Neural crest cell (in vitro differentiated cells): ENCODE results near the gene MIEN1. TPM values are rescaled to one million over a fixed set of nuclear protein-coding genes. Genes with fewer than 3 reads are reported as not detected.
A peak's percentile ranks its signal among the peaks of the same experiment; 100 is the strongest.
"Not testable (repeated sequence)": the region's sequence is repeated elsewhere in the genome, so short reads cannot be mapped to it uniquely, and the experiment has no call there.

Experiments used
- DNase-seq: peaks from one replicate; pipeline ENCODE4 v3.0.0; 2021; ENCODE audit warnings: low read depth, mixed read lengths, low spot score
- H3K27ac Mint-ChIP-seq: one replicate; pipeline ENCODE4 v1.8.0; 2021; ENCODE audit warnings: mild to moderate bottlenecking, mixed read lengths; ENCODE audit not compliant: unreplicated experiment
- H3K27me3 Mint-ChIP-seq: 2 replicates; pipeline ENCODE4 v1.8.0; 2021; ENCODE audit warnings: low read depth, mild to moderate bottlenecking, mixed read lengths
- H3K36me3 Mint-ChIP-seq: 2 replicates; pipeline ENCODE4 v1.8.0; 2021; ENCODE audit warnings: low read depth, mild to moderate bottlenecking, mixed read lengths
- H3K4me1 Mint-ChIP-seq: 2 replicates; pipeline ENCODE4 v1.8.0; 2021; ENCODE audit warnings: mixed read lengths
- H3K4me3 Mint-ChIP-seq: one replicate; pipeline ENCODE4 v1.8.0; 2021; ENCODE audit warnings: mild to moderate bottlenecking, mixed read lengths
- H3K9me3 Mint-ChIP-seq: 2 replicates; pipeline ENCODE4 v1.8.0; 2021; ENCODE audit warnings: mixed read lengths
- CTCF ChIP-seq: fragments of 200-600 bp; sonication (generic); conservative IDR thresholded peaks from 2 replicates; pipeline ENCODE4 v1.5.0; 2021; ENCODE audit warnings: antibody characterized with exemption, mild to moderate bottlenecking
- total RNA-seq: library from RNA; stranded (reverse); gene quantifications from 2 replicates; pipeline ENCODE4 v1.2.1, GENCODE V29; 2021

The MIEN1 gene
- total RNA-seq, 1 donor from 2014 or later: 35.6 TPM

- no peak for DNase-seq
- no peaks in the 10 kb centered on the region for H3K36me3 Mint-ChIP-seq
- H3K27ac Mint-ChIP-seq: no peak overlapping the region
- H3K9me3 Mint-ChIP-seq: no peaks in the 10 kb centered on the region
- no peak overlapping the region for H3K4me3 Mint-ChIP-seq
- H3K4me1 Mint-ChIP-seq: no peaks in the 10 kb centered on the region
- TF ChIP-seq CTCF: no peak
- H3K27me3 Mint-ChIP-seq: peaks cover 31% of the 10 kb centered on the region
These were observed 20.0 kb upstream of the MIEN1 start for GRCh38 chr17:39750131-39751015.

DNA sequence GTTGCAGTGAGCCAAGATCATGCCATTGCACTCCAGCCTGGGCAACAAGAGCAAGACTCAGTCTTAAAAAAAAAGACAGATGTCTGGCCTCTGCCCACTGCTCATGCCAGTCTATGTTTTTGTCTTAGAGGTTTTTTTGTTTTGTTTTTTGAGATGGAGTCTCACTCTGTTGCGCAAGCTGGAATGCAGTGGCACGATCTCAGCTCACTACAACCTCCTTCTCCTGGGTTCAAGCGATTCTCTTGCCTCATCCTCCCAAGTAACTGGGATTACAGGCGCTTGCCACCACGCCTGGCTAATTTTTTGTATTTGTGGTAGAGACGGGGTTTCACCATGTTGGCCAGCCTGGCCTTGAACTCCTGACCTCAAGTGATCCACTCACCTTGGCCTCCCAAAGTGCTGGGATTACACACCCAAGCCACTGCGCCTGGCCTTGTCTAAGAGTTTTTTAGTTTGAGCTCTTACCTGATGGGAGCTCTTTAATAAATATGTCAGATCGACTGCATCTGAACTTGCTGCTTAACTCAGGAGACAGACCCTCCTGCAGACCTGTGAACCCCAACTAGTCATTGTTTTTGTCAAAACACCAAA lies 18.2 kb upstream of the MIEN1 start:
- not testable (repeated sequence) for H3K4me3 Mint-ChIP-seq, H3K27ac Mint-ChIP-seq, H3K4me1 Mint-ChIP-seq

DNA sequence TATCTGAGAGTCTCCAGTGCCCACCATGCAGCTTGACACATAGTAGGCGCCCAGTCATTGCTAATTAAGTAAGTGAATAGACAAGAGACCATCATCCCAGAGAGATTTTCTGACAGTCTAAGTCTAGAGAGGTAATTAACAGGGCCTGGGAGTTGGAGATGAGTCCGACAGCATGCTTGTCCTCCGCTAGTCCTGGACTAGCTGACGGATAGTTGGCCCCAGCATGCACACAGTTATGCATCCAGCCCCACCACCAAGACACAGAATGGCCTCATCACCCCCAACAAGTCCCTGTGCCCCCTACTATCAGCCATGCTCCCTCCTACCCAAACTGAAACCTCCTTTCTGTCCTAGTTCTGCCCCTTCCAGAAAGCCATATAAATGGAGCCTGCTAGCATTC lies 17.4 kb upstream of the MIEN1 start:
- DNase-seq: no peak
- Mint-ChIP-seq H3K4me3 (no peak overlapping the region), H3K27ac (peak overlapping the region; percentile 39), H3K27me3 (peaks cover 44% of the 10 kb centered on the region), H3K36me3 (no peaks in the 10 kb centered on the region), H3K4me1 (no peaks in the 10 kb centered on the region), H3K9me3 (no peaks in the 10 kb centered on the region)
- TF ChIP-seq CTCF: no peak

More for the DNA sequence above, 18.2 kb upstream of the MIEN1 start:
- H3K9me3 Mint-ChIP-seq, DNase-seq, H3K36me3 Mint-ChIP-seq: not testable (repeated sequence)
- peaks cover 39% of the 10 kb centered on the region for H3K27me3 Mint-ChIP-seq

DNA sequence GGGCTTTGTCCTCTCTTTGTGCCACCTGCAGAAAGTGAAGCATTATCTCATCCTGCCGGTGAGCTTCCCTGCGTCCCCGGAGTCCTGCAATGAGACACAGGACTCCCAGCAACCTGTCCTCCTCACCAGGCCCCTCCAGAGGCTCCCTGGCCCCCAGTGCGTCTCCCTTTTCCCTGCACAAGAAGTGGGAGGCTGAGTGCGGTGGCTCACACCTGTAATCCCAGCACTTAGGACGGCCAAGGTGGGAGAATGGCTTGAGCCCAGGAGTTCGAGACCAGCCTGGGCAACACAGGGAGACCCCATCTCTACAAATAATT lies 15.8 kb upstream of the MIEN1 start:
- Mint-ChIP-seq H3K9me3 (no peaks in the 10 kb centered on the region), H3K27me3 (peaks cover 51% of the 10 kb centered on the region), H3K27ac (no peak overlapping the region), H3K4me3 (no peak overlapping the region), H3K36me3 (no peaks in the 10 kb centered on the region), H3K4me1 (no peaks in the 10 kb centered on the region)
- no peak for DNase-seq
- no peak for TF ChIP-seq CTCF

DNA sequence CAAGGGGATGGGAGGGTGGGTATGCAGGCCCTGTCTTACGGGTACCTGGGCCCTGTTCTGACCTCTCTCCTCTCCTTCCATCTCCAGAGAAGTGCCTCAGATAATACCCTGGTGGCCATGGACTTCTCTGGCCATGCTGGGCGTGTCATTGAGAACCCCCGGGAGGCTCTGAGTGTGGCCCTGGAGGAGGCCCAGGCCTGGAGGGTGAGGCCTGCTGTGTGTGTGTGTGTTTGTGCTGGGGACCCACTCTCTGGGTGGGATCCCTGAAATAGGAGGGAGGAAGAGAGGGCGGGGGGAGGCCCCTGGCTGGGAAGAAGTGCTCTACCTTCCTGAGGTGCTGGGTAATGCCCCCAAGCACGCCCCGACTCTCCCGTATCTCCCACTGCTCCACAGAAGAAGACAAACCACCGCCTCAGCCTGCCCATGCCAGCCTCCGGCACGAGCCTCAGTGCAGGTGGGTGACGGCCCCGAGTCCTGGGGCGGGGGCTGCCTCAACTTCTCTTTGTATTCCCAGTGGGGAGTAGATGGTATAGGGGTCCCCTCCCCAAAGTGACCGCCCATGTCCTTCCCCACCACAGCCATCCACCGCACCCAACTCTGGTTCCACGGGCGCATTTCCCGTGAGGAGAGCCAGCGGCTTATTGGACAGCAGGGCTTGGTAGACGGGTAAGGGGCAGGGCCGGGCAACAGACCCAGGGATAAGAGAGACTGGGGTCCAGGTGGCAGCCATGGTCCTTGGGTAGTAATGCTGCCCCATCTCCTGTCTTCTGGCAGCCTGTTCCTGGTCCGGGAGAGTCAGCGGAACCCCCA lies 15.2 kb upstream of the MIEN1 start:
- Mint-ChIP-seq H3K27me3 (peaks cover 57% of the 10 kb centered on the region), H3K4me3 (no peak overlapping the region), H3K4me1 (no peaks in the 10 kb centered on the region), H3K36me3 (no peaks in the 10 kb centered on the region), H3K9me3 (no peaks in the 10 kb centered on the region), H3K27ac (no peak overlapping the region)
- DNase-seq: no peak
- TF ChIP-seq CTCF: no peak
